ENCODE results near the gene ROBO4.

GRCh38 chr11:124884340-124884739 is 13.3 kb downstream of the ROBO4 start:
- TF ChIP-seq CTCF (IDR thresholded peaks at IDR 0.05; ENCODE audit: low read depth, low read length, poor library complexity, severe bottlenecking) = no peak
- no peak for TF ChIP-seq EZH2phosphoT487 (IDR thresholded peaks at IDR 0.05; ENCODE audit: borderline replicate concordance, low read length)
